ENCODE measurements around the gene TMC2.

TMC2 gene

DNA sequence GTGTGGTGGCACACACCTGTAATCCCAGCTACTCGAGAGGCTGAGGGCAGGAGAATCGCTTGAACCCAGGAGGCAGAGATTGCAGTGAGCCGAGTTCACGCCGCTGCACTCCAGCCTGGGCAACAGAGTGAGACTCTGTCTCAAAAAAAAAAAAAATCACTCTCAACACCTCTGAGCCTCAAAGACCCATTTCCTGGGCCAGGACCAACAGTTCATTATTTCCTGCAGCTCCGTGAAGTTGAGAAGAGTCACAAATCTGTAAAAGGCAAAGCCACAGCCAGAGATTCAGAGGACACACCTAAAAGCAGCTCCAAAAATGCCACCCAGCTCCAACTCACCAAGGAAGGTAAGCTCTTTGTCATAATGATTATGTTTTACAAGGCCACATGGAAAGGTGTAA, 100.9 kb downstream of the TMC2 start:
- DNase-seq, result no peak

DNA sequence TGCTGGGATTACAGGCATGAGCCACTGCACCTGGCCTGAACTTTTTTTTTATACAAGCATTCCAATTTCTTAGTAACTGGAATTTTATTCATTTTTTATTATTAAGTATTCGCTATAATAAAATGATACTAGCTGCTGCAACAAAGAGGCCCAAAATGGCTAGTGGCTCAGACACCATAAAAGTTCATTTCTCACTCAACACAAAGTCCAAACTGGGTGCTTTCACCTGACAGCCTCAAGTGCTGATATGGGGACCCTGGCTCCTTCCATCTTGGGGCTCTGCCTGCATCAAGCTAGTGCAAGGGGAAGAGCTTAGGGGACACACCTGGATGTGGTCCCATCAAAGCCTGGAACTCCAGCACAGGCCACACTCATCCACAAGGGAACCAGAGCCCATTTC, 103.9 kb downstream of the TMC2 start:
- no peak for DNase-seq

DNA sequence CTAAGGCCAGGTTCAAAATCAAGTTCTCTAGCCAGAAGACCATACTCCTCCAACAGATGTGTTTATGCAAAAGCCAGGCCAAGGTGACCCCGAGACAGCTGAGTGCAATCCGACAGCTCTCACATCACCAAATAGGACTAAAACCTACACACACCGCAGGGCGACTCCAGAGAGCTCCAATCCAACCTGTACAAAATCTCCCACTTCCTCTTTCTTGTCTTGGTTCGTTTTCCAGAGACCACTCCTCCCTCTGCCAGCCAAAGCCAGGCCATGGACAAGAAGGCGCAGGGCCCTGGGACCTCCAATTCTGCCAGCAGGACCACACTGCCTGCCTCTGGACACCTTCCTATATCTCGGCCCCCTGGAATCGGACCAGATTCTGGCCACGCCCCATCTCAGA, 104.5 kb downstream of the TMC2 start:
- DNase-seq, result no peak

DNA sequence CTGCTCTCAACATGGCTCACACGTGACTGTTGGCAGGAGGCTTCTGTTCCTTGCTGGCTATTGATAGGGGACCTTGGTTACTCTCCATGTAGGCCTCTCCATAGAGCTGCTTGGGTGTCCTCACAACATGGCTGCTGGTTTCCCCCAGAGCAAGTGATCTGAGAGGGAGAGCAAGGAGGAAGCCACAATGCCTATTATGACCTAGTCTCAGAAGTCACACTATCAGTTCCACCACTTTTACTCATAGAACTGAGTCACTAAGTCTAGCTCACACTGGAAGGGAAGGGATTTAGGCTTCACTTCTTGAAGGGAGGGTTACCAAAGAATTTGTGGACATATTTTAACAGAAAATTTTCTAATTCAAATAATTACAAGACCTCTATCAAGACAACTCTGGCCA, 107.3 kb downstream of the TMC2 start:
- no peak for DNase-seq

DNA sequence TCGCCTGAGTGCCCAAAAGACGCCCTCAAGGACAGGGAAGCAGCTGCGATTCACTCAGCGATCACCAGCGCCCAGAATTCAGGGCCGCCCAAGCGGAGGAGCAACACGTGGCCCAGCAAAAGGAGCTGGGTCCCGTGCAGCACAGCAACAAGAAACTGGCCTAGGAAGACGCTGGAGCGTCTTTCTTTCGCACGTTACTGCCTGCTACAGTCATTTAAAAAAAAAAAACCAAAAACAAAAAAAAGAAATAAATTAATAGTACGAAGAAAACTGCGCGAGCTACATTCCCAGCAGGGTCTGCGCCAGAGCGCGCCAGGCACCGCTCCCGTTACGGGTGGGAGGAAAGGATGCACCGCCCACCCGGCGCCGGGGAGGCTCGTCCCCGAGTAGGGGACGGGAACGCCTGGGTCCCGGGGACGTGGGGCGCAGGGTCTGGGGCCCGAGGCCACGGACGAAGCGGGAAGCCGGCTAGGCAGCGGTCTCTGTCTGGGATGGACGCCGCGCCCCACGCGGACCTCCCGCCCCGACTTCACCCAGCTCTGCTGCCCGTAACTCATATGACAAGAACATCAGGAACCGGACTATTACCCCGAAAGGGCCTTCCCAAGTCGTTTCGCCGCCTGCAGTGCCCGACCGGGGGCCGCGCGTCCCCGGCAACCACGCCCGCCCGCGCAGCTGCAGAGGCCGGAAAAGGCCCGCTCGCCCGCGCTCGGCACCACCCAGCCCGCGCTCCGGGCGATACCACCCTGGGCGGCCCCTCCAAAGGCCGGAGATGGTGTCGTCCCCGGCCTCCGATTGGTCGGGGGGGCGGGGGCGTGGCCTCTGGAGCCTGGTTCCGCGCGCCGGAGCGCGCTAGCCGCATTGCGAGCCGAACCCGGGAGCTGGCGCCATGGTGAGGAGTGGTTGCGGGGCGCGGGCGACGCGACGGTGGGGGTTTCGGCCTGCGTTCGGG, 115.7 kb downstream of the TMC2 start, which contains the start of gene NOP56:
Gene NOP56, plus strand, starts transcription at position 861 of the 952 bp plus-strand sequence. Its CDS starts 29 bp downstream, at position 890.
- DNase-seq, result peak; percentile 95

DNA sequence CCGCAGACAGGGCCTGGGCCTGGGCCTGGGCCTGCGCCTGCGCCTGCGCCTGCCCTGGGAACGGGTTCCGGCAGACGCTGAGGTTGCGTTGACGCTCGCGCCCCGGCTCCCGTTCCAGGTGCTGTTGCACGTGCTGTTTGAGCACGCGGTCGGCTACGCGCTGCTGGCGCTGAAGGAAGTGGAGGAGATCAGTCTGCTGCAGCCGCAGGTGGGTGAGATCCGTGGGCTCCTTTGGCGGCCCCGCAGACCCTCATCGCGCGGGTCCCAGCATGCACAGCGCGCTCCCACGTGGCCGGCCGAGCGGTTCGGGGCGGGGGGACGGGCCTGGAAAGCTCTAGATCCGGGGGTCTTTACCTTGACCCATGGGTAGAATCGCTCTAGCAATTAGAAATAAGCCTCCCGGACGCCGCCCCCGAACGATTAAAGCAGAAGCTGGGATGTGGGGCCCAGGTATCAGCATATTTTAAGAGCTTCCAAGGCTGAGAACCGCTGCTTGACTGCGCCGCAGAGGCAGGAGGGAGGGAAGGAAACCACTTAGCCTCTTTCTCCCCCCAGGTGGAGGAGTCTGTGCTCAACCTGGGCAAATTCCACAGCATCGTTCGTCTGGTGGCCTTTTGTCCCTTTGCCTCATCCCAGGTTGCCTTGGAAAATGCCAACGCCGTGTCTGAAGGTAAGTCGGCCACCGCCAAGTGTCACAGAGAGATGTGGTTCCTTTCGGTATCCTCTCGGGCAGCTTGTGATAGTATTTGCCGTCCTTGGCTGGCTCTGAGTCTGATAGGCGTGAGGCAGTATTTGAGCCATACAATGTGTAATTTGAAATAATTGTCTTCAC, 116.6 kb downstream of the TMC2 start:
- no peak for DNase-seq

DNA sequence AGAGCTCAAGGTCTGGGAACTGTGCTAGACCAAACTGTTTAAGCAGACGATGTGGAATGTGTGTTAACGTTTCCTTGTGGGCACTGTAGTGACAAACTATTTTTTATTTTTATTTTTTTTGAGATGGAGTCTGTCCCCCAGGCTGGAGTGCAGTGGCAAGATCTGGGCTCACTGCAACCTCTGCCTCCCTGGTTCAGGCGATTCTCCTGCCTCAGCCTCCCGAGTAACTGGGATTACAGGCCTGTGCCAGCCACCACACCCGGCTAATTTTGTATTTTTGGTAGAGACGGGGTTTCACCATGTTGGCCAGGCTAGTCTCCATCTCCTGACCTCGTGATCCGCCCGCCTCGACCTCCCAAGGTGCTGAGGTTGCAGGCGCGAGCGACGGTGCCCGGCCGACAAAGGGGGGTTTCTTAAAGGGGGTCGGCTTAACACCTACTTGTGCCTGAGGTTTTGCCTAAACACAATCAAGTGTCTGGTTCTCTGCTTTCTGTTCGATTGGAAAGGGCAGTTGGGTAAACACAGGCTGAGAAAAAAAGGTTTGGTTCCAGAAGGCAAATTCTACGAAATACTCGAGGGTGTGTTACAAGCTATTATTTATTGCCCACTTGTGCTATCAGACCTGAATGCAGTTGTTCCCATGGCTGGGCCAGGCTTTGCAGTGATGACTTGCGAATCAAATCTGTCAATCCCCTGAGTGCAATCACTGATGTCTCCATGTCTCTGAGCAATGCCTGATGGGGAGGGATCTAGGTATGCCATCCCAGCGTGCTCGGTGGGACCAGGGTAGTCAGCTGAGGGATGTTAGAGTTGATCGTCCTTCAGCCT, 117.4 kb downstream of the TMC2 start:
- DNase-seq, result no peak

DNA sequence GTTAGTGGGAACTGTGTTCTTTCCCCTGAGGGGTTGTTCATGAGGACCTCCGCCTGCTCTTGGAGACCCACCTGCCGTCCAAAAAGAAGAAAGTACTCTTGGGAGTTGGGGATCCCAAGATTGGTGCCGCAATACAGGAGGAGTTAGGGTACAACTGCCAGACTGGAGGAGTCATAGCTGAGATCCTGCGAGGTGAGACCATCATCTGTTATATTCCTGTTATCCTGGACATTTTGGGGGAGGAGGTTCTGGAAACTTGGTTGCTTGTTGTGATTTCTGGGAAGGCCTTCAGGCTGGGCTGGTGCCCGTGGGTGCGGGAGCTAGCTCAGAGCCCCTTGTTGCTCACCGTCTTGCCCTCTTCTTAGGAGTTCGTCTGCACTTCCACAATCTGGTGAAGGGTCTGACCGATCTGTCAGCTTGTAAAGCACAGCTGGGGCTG, 118.0 kb downstream of the TMC2 start:
- no peak for DNase-seq

DNA sequence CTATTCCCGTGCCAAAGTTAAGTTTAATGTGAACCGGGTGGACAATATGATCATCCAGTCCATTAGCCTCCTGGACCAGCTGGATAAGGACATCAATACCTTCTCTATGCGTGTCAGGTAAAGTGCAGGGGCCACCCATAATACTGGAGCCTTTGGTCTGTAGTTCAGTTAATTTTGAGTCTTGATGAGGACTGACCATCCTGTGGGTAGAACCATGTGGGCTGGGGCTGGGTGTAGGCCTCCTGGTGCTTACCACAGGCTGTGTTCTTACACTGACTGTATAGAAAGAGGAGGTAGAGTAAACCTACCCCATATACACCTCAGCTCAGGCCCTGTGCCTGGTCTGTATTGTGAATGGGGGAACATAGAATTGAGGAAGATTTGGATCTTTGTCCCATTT, 118.5 kb downstream of the TMC2 start:
- no peak for DNase-seq

DNA sequence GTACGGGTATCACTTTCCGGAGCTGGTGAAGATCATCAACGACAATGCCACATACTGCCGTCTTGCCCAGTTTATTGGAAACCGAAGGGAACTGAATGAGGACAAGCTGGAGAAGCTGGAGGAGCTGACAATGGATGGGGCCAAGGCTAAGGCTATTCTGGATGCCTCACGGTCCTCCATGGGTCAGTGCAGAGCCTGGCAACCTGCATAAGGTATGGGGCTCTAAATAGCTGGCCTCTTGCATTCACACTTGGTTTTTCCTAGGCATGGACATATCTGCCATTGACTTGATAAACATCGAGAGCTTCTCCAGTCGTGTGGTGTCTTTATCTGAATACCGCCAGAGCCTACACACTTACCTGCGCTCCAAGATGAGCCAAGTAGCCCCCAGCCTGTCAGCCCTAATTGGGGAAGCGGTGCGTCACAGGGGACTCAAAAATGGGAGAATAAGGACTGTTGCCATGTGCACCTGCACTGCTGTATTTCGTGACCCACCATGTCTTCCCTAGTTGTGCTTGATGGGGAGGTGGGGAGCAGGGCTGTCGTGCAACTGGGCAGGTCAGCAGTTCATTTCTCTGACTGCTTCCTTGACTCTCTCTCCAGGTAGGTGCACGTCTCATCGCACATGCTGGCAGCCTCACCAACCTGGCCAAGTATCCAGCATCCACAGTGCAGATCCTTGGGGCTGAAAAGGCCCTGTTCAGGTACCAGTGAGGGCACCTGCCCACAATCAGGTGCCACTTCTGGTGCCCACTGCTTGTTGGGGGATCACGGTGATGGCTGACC, 119.2 kb downstream of the TMC2 start:
- no peak for DNase-seq

DNA sequence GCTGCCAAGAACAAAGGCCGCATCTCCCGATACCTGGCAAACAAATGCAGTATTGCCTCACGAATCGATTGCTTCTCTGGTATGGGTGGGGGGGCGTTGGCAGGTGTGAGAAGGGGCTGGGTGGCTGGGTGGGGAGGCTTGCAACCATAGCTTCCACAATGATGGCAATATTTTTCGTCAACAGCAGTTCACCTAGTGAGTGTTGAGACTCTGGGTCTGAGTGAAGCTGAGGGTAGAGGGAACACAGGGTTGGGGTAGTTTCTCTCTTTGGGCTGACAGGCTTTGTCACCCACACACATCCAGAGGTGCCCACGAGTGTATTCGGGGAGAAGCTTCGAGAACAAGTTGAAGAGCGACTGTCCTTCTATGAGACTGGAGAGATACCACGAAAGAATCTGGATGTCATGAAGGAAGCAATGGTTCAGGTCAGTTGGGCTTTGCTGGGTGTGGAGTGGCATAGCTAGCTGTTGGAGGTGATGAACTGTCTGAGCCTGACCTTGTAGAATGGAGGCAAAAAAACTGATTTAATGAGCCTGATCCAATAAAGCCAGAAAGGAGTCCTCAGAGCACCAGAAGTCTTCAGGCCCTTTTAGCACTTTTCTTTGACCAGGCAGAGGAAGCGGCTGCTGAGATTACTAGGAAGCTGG, 120.2 kb downstream of the TMC2 start:
- no peak for DNase-seq

DNA sequence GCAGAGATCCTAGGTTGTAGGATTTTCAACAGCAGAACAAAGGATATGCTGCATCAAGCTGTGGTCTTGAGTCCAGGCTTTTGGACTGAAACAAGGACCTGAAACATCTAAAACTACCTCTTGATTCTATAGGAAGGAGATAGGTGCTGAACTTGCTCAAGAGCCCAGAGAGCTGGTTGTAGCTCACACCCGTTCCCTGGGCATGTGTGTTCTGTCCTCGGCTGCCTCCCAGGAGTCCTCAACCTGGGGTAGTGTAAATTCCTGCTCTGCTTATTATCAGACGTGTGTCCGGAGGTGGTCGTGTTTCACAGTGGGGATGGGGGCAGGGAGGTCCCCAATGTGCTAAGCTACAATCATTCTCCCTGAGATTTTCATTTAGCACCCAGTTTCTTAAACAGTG, 120.9 kb downstream of the TMC2 start:
- no peak for DNase-seq

DNA sequence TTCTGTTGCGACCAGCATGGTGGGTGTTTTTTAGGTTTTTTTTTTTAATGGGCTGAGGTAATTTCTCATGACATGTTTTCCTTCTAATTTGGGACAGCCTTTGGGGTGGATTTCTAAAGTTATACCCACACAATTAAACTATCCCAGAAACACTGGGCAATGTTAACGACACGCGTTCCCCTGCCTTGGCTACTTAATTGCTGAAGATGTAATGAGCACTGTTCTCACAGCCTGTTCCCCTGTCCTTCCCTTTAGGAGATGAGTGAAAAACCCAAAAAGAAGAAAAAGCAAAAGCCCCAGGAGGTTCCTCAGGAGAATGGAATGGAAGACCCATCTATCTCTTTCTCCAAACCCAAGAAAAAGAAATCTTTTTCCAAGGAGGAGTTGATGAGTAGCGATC, 121.3 kb downstream of the TMC2 start:
- DNase-seq, result no peak

DNA sequence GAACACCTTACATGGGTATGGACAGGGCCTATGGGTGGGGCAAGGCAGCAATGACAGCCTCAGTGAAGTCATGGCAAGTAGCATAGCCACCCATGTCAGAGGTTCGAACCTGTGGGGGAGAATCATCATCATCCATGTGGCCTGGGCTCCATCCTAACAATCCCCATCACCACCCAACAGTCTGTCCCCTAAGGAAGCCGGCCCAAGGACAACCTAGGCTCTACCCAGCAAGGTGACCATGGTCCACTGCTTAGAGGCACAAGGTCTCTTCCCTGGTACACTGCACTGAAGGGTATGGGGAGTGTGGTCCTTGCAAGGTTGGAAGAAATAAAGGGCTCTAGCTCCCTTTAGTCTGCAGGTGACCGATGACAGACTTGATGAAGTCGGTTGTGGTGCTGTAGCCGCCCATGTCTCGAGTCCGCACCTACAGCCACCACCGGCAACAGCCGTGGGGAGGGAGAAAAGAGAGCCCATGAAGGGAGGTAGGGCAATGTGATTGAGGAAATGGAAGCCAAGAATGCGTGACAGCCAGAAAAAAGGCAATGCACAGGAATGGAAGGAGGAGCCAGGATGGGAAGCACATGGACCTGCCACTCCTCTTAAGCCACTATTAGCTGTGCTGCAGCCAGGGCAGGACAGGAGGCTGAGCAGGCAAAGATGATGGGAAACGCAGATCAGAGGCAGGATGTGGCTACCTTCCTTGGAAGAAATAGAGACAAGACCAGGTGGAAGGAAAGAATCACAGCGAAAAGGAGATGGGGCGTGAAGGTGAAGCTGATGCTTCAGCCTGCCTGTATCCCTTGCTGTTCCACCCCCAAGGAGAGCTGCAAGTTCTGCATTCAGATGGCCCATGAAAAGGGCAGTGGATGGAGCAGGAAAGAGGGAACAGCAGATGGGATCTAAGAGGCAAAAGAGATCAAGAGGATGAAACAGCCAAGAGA, 122.3 kb downstream of the TMC2 start:
- no peak for DNase-seq

DNA sequence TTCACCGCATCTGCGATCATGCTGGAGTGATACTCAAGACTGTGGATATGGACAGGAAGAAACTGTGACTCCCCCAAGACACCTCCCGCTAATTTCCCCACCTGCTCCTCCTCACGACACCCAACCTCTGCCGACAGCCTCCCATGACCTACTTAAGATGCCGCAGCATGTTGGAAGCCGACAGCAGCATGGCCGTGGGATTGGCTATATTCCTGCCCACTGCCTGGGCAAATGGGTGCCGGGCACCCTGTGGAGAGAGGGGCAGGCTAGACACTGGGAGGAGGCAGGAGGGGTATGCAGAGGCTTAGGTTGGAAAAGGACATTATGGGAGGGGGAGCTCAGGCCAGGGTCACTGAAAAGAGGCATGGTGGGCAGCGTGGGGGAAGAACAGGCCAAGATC, 123.2 kb downstream of the TMC2 start:
- no peak for DNase-seq

DNA sequence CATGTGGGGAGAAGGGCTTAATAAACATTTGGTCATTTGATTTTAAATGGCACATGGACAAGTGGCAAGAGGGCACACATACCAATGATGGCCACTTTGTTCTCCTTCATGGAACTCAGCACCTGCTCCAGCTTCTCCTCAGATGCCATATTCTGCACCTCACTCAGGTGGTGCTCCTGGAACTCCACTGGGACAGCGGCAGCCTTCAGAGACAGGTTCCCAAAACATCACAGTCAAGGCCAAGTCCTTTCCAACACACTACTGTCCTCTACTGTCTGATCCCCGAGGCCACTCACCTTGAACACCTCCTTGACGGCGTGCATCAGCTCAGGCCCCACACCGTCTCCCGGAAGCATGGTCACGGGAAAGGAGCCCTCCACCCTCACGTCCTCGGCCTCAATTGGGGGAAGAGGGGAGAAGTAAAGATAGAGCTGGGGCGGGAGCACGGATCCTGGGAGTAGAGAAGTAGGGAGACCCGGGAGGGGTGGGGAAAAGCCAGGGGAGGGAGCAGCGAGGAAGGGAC, 127.1 kb downstream of the TMC2 start:
- no peak for DNase-seq

DNA sequence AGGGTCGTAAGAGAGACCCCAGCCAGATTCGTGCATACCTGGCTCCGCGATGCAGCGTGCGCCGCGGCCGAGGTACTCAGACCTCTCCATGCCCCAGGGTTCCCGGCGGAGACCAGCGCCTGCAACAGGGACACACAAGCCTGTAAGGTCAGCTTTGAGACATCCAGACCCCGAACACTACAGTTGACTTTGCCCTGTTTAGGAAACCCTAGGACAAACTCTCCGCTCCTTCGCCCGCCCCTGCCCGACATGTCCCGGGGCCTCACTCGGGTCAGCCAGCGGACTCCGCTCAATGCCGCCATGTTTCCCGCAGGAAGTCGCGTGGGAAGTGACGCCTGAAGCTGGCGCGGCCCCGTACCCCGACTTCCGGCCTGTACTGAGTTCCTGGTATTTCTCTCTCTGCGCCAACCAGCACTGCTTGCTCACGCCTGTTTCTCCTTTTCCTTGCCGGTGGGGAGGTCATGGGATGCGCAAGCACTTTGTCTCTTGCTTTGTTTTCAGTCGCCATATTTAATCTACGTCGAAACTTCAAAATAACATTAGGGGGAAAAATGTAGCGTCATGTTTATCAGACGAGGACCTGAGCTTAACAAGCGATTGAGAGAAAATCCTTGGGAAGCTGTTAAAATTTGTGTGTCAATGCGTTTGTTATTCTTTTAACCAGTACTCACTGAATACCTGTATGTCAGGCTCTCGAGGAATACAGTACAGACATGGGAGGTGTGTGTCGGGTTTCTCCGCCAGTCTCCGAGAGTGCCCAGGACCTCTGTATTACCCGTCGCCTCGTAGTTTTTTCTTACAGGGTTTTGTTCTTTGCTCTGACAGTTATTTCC, 127.7 kb downstream of the TMC2 start, which contains the start of gene IDH3B:
Gene IDH3B, minus strand, starts transcription at position 330 of the 833 bp plus-strand sequence. Its CDS starts 28 bp downstream, at position 302.
- DNase-seq, result peak; percentile 90

DNA sequence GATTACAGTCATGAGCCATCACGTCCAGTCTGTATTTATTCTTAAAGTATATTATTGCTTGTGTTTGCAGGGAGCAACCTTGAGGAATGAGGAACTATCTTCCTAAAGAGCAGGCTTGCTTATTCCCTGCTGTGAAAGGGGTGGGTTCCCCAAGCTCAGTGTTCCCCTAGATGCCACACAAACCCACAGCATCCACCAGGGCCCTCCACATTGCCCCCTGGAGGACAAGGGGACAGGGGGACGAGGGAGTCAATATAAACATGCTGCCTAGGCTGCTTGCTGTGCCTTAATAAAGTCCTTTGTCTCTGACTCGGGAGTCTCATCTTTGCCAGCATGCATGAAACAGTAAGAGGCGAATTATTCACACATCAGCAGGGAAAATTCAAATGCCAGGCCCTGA, 135.6 kb downstream of the TMC2 start:
- no peak for DNase-seq

DNA sequence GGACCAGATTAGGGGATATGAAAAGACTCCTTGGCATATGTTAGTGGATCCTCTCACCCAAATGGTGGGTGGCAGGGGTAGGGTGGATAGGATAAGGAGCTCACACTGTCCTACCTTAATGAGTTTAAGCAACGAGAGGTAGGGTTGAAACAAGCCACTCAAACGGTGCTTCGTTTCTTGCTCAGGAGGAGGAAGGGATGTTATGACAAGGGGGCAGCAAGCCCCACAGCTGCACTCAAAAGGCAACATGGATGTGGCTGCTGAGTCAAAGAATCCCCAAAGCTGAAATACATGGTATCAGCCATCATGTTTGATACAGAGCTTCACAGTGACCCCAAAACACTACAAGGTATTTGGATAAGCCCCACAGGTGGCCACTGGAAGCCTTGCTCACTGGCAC, 136.1 kb downstream of the TMC2 start:
- no peak for DNase-seq

Data from activated naive CD4-positive, alpha-beta T cell treated with anti-CD3 and anti-CD28 coated beads, Interleukin-2, amount 50 U/mL, for 16 hours (primary cell).